Stimulated activated CD8-positive, alpha-beta memory T cell treated with anti-CD3 and anti-CD28 coated beads, Interleukin-2, amount 100 ng/mL, for 1 hour (primary cell): ENCODE results near the gene SPATA7.

Source experiments
- DNase-seq, 2 donors: peaks; one replicate each; pipeline ENCODE4 v3.0.0-alpha.2; 2020; ENCODE audit warnings: low read depth in 2 of 2

Gene SPATA7

DNA sequence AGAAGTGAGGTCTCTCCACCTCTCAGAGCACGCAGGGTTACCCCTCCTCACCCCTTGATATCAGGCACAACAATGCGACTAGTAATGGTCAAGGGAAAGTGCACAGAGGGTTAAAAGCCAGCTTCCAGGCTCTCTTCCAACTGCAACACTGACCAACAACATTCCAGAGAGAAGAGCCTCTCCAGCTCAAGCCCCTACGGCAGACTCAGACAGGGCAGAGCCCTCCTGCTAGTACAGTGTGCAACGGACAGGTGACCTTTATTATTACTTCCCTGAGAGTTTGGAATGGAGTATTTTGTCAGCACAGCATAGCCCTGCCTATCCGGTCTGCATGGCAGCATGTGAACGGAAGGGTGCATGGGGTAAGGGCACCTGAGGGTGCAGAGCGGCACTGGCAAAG lies 96.3 kb downstream of the SPATA7 start:
- DNase-seq, result no peak

DNA sequence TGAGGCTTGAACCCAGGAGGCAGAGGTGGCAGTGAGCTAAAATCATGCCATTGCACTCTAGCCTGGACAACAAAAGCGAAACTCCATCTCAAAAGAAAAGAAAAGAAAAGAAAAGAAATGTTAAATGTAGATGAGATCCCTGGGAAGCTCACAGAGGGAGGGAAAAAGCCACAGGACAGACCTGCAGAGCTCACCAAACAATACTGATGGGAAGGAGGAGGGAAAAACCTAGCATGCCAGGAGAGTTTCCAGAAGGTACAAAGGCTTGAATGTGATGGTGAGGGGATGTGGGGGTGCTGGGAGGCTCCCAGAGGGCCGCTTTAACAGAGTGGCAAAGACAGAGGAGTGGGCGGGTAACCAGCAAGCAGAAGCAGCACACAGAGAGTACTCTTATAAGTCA lies 97.1 kb downstream of the SPATA7 start:
- DNase-seq, result no peak
